Measurements from ENCODE around the gene CFLAR.
"Not testable (repeated sequence)": the region's sequence is repeated elsewhere in the genome, so short reads cannot be mapped to it uniquely, and the experiment has no call there.

CFLAR gene

DNA sequence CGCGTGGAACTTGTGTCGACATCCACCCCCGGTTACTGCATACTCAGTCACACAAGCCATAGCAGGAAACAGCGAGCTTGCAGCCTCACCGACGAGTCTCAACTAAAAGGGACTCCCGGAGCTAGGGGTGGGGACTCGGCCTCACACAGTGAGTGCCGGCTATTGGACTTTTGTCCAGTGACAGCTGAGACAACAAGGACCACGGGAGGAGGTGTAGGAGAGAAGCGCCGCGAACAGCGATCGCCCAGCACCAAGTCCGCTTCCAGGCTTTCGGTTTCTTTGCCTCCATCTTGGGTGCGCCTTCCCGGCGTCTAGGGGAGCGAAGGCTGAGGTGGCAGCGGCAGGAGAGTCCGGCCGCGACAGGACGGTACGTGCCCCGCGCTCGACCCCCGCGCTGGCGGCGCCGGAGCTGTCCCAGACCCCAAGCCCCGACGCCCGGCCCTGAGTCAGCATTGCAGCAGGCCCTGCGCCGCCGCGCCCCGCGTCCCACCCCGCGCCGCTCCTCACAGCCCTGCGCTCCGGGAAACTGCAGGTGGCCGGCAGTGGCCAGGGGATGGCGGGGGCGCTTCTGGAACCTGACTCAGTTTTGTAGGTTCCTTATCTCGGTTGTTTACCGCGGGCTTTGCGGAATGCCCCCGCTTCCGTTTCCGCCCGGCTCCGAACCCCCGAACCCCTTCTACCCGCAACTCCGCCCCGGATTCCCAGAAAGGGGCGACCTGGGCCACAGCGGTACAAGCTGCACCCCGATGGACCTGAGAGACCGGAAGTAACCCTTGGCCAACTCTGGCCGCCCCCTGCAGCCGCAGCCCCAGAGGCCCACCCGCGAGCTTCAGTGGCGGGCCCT is at the start of gene CFLAR:
Gene CFLAR (plus strand): TSS at position 50 of the 844 bp plus-strand sequence. CDS start 13,702 bp downstream, outside the sequence.
- DNase-seq = peak; percentile 58

DNA sequence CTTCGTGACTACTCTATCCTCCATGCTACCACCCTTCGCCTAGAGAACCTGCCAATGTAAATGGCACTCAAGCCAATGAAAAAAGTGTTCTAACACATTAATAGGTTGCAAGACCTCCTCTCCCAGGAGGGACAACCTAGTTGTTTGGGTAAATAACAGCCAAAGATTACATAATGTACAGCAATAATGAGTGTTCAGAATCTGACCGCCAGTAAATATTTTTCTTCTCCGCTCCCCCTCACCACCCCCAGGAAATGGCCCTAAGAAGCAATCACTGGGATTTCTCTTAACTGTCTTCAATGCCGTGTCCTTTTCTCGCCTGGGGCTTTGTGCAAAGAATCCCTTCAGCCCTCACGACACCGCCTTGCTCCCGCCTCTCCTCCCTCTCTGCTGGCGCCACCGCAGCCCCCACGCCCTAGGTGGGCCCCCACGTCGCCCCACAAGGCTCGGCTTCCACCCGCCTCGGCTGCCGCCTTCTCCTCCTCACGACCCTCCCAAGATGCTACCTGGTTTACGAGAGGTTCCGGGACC is 45.0 kb upstream of the CFLAR start:
- no peak for DNase-seq

DNA sequence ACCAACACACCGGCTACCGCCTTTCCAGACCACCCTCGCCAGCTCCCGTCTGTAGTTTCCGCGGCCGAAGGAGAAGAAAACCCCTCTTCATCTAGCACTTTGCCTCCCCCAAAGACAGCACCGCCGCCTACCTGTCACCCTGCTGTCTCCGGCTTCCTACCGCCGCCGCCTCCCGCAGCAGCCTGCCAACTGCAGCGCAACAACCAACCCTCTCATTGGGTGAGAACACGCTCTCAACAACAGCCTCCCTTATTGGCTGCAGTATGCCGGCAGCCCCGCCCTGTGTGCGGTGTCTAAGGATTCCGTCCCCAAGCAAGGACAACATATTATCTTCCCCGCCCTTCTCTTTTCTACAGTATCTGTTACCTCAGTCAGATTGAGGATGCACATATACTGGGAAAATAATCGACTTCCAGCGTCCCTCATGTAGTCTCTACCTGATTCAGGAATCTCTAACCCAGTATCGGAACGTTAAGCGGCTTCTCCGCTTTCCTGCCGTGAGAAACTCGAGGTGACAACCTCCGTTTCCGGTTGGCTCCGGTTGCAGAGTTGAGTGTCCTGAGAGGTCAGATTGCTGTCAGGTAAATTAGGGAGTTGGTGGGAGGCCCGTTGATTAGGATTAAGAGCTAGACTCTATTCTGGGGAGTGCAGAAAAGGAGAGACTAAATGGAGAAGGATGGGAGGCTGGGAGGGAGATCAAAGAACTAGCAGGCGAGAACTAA is 44.3 kb upstream of the CFLAR start, which contains the start of the genes HYCC2 and NDUFB3:
Gene HYCC2 (minus strand): TSS at position 193 of the 722 bp plus-strand sequence. CDS start 47,662 bp downstream, outside the sequence.
Gene NDUFB3 (plus strand): TSS at position 523 of the 722 bp plus-strand sequence. CDS start 6,882 bp downstream, outside the sequence.
- peak; percentile 75 for DNase-seq

DNA sequence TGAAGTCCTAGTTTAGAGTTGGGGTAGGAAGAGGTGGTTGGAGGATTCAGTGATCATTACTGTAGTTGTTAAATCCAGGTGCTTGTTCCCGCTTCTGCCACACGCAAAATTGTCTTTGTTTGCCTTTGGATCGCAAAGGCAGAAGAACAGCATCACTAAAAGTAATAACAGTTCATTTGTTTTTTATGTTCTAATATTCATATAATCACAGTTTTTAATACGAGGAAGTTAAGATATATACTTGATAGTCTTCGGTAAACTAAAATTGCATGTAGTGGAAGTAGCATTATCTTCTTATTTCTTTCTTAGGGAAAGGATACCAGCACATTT is 43.8 kb upstream of the CFLAR start:
- DNase-seq = no peak

GRCh38 chr2:201073071-201073470 is 42.9 kb upstream of the CFLAR start:
- DNase-seq = no peak

DNA sequence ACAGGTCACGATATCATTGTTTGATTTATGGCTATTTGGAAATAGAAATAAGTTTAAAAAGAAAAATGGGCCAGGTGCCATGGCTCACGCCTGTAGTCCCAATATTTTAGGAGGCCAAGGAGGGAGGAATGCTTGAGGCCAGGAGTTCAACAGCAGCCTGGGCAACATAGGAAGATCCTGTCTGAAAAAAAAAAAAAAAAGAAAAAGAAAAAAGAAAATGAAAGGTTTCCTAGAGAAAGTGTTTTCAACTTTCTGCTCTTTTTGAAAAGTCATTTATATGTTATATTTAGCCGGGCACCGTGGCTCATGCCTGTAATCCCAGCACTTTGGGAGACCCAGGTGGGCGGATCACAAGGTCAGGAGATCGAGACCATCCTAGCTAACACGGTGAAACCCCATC is 41.0 kb upstream of the CFLAR start:
- DNase-seq = no peak

- no peak for DNase-seq
Observed at GRCh38 chr2:201084863-201085262, 31.1 kb upstream of the CFLAR start.

DNA sequence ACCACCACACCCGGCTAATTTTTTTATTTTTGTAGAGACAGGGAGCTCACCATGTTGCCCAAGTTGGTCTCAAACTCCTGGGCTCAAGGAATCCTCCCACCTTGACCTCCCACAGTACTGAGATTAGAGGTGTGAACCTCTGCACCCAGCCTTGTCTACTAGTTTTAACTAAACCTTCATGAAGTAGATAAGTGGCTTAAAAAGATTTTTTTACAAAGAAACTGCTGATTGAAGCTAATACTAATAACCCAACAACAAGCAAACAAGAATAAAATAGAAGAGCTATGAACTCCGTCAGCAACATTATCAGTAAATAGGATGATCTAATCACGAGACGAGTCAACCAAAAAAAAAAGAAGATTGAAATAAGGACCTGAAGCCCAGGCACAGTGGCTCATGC is 25.4 kb upstream of the CFLAR start:
- no peak for DNase-seq

DNA sequence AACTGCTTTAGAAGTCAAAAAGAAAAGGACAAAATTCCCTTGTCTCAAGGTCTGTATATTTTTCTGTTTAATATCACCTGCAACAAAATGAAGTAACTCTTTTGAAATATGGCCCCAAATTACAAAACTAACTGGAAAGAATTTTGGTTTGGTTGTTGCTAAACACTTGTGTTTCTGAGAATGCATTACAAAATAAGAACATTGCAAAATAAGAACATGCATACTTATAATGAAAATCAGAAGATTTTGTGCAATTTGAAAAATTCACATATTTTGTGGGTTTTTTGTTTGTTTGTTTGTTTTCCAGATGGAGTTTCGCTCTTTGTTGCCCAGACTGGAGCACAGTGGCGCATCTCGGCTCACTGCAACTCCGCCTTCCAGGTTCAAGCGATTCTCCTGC is 22.4 kb upstream of the CFLAR start:
- no peak for DNase-seq

- no peak for DNase-seq
Observed at GRCh38 chr2:201100497-201100896, 15.5 kb upstream of the CFLAR start.

- DNase-seq = no peak
Observed at GRCh38 chr2:201105759-201106158, 10.2 kb upstream of the CFLAR start.

- DNase-seq = no peak
Observed at GRCh38 chr2:201107624-201108023, 8.3 kb upstream of the CFLAR start.

GRCh38 chr2:201108341-201108740 is 7.6 kb upstream of the CFLAR start:
- no peak for DNase-seq

DNA sequence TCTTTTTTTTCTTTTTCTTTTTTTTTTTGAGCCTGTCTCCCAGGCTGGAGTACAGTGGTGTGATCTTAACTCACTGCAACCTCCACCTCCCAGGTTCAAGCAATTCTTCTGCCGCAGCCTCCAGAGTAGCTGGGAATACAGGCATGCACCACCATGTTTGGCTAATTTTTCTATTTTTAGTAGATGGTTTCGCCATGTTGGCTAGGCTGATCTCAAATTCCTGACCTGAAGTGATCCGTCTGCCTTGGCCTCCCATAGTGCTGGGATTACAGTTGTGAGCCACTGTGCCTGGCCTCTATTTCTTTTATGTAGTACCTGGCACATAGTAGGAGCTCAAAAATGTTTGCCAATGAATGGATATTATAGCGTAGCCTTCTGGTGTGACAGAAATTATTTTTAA is 6.8 kb upstream of the CFLAR start:
- no peak for DNase-seq

DNA sequence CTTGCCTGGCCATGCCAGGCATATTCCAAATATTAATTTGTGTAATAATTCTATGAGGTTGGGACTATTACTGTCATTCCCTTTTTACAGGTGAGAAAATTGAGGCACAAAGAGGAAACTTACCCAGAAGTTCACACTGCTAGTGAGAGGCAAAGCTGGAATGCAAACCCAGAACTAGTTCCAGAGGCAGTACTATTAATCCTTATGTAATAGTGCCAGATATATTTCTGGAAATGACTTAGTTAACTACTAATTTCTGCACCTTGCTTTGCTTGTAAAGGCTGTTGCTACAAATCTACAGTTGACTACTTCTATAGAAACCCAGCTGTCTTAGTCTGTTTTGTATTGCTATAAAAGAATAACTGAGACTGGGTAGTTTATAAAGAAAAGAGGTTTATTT is 5.3 kb upstream of the CFLAR start:
- DNase-seq = no peak

DNA sequence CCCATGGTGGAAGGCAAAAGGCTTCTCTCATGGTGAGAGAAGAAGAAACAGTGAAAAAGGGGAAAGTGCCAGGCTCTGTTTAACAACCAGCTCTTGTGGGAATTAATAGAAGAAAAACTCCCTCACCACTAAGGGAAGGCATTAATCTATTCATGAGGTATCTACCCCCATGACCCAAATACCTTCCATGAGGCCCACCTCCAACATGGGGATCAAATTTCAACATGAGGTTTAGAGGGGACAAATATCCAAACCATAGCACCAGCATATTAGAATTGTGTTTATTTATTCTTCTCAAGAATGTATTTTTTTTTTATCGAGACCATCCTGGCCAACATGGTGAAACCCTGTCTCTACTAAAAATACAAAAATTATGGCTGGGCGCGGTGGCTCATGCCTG is 4.9 kb upstream of the CFLAR start:
- no peak for DNase-seq

GRCh38 chr2:201114350-201114749 is 1.6 kb upstream of the CFLAR start:
- no peak for DNase-seq

DNA sequence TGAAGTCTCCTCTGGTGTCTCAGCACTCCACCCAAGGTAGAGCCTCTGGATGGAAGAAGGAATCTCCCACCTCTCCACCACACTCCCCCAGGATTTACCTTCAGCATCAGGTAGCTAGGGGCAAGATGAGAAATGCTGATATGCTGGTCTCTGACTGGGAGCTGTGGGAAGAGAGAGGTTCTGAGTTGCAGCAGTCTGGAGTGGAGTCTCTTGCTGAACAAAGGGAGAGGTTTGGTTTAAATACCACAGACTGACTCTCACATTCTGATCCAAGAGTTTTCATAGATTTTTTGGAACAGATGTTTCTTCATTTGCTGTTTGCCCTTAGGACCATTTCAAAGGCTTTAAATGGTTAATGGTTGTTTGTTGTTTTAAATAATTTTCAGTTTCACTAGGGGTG is 1.1 kb upstream of the CFLAR start:
- DNase-seq = no peak

GRCh38 chr2:201116959-201117734 is 1.2 kb downstream of the CFLAR start:
- DNase-seq = peak; percentile 9

DNA sequence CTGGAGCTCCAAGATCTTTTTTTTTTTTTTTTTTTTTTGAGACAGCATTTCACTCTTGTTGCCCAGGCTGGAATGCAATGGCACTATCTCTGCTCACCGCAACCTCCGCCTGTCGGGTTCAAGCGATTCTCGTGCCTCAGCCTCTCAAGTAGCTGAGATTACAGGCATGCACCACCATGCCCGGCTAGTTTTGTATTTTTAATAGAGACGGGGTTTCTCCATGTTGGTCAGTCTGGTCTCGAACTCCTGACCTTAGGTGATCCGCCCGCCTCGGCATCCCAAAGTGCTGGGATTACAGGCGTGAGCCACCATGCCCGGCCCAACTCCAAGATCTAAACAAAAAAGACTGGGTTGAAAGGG is 1.8 kb downstream of the CFLAR start:
- DNase-seq = not testable (repeated sequence)

GRCh38 chr2:201118121-201118960 is 2.4 kb downstream of the CFLAR start:
- peak; percentile 21 for DNase-seq

All from NCI-H510A (cell line).